Keratinocyte (primary cell): ENCODE results near the gene GATA1. TPM values are rescaled to one million over a fixed set of nuclear protein-coding genes. Genes with fewer than 3 reads are reported as not detected.

Source experiments
- DNase-seq: peaks from one replicate; pipeline ENCODE4 v3.0.0-alpha.2; 2011; ENCODE audit warnings: low read depth, missing footprints, low spot score
- FAIRE-seq: peaks from 2 replicates; lab custom pipeline; 2011; peaks lifted over from hg19 to GRCh38; lab: Jason Lieb, UNC
- H2AFZ ChIP-seq: 2 replicates; pipeline ENCODE4 v1.6.0; 2012; ENCODE audit warnings: low read length, control low read depth, inconsistent platforms; ENCODE audit not compliant: control insufficient read depth
- H3K27ac ChIP-seq: 2 replicates; pipeline ENCODE4 v1.5.1; 2011; ENCODE audit warnings: low read length; ENCODE audit not compliant: control insufficient read depth, insufficient read depth
- H3K27me3 ChIP-seq: 3 replicates; pipeline ENCODE4 v1.6.0; 2011; ENCODE audit warnings: low read length; ENCODE audit not compliant: control insufficient read depth, insufficient read depth; ENCODE audit errors: extremely low read depth
- H3K36me3 ChIP-seq, 2 experiments: 2 replicates in 1 of 2; 3 replicates in 1 of 2; pipeline ENCODE4 v1.5.1; 2011; ENCODE audit warnings: low read length in 2 of 2, mild to moderate bottlenecking in 1 of 2; ENCODE audit not compliant: control insufficient read depth in 2 of 2, insufficient read depth in 2 of 2; ENCODE audit errors: extremely low read depth in 1 of 2
- H3K4me1 ChIP-seq: 3 replicates; pipeline ENCODE4 v1.5.1; 2011; ENCODE audit warnings: low read length; ENCODE audit not compliant: control insufficient read depth, insufficient read depth; ENCODE audit errors: extremely low read depth
- H3K4me2 ChIP-seq: 3 replicates; pipeline ENCODE4 v1.6.0; 2011; ENCODE audit warnings: low read depth, low read length; ENCODE audit not compliant: control insufficient read depth, insufficient read depth; ENCODE audit errors: extremely low read depth
- H3K4me3 ChIP-seq, 3 experiments: fragments of 200-600 bp in 1 of 3; sonication (generic) in 1 of 3; 2 replicates in 2 of 3; 3 replicates in 1 of 3; pipeline ENCODE4 v1.5.1; 2011 to 2016; ENCODE audit warnings: low read length in 3 of 3, mild to moderate bottlenecking in 3 of 3, control low read depth in 2 of 3, inconsistent platforms in 1 of 3, low read depth in 1 of 3, mixed read lengths in 1 of 3, mixed run types in 1 of 3, moderate library complexity in 1 of 3; ENCODE audit not compliant: control insufficient read depth in 2 of 3, insufficient read depth in 2 of 3; ENCODE audit errors: extremely low read depth in 1 of 3
- H3K79me2 ChIP-seq: 2 replicates; pipeline ENCODE4 v1.6.0; 2012; ENCODE audit warnings: low read length; ENCODE audit not compliant: control insufficient read depth, insufficient read depth
- H3K9ac ChIP-seq: 3 replicates; pipeline ENCODE4 v1.6.0; 2011; ENCODE audit warnings: low read length; ENCODE audit not compliant: control insufficient read depth, insufficient read depth; ENCODE audit errors: extremely low read depth
- H3K9me1 ChIP-seq: 3 replicates; pipeline ENCODE4 v1.6.0; 2011; ENCODE audit warnings: low read length; ENCODE audit not compliant: control insufficient read depth, insufficient read depth; ENCODE audit errors: extremely low read depth
- H3K9me3 ChIP-seq: 2 replicates; pipeline ENCODE4 v1.5.1; 2012; ENCODE audit warnings: low read depth, low read length; ENCODE audit not compliant: control insufficient read depth
- H4K20me1 ChIP-seq: 3 replicates; pipeline ENCODE4 v1.6.0; 2011; ENCODE audit warnings: low read length; ENCODE audit not compliant: control insufficient read depth, insufficient read depth; ENCODE audit errors: extremely low read depth
- EZH2 ChIP-seq: IDR thresholded peaks from one replicate; pipeline ENCODE4 v1.6.1; 2012; ENCODE audit warnings: inconsistent platforms, mild to moderate bottlenecking, low read length, moderate library complexity
- dilution Hi-C: fragments of 300-500 bp; cut with MboI; formaldehyde crosslinking; loops from one replicate; pipeline ENCODE4 v1.7.0; 2020; ENCODE audit warnings: low sequenced_read_pairs; ENCODE audit not compliant: extremely low pct_ligation_motif_present
- polyA plus RNA-seq, 5 experiments: library from polyadenylated mRNA; depleted of rRNA in 3 of 5; stranded (reverse) in 3 of 5; stranded (forward) in 1 of 5; unstranded in 1 of 5; fragments of >200 nt; gene quantifications; 1 replicate in 1 of 5; 2 replicates in 3 of 5; 3 replicates in 1 of 5; pipeline versions ENCODE4 v1.2.1 to v1.2.3, GENCODE V29; 2011 to 2012; ENCODE audit warnings: missing spikeins in 2 of 5, low read depth in 1 of 5, low replicate concordance in 1 of 5
- TF ChIP-seq, protein P1 (sequence below), 3 experiments: IDR thresholded peaks in 1 of 3; conservative IDR thresholded peaks in 1 of 3; optimal IDR thresholded peaks in 1 of 3; 2 replicates in 2 of 3; 3 replicates in 1 of 3; pipeline versions ENCODE3 to v1.5.1; 2011; ENCODE audit warnings: low read length in 3 of 3, mild to moderate bottlenecking in 3 of 3, moderate library complexity in 2 of 3, control low read depth in 1 of 3, inconsistent platforms in 1 of 3; ENCODE audit not compliant: insufficient read depth in 2 of 3; ENCODE audit errors: extremely low read depth in 1 of 3

GATA1 gene
- polyA plus RNA-seq, 1 donor (not counting 4 experiments of a cell fraction or from before 2014, with no cell fraction given): not detected

DNA sequence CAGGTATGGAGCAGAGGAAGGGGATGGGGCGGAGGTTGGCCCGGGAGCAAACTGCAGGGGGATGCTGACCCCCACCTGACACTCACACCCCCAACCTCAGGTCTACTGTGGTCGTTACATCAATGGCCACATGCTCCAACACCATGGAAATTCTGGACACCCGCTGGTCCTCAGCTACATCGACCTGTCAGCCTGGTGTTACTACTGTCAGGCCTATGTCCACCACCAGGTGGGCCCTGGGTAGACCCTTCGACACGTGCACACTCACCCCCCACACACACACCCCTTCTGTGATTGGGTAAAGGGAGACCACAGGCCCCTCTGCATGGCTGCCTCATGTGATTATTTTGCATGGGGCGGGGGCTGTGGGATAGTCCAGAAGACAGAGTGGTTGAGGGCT lies 37.7 kb downstream of the GATA1 start:
- Histone ChIP-seq H3K27me3 (no peaks in the 10 kb centered on the region), H4K20me1 (no peaks in the 10 kb centered on the region), H3K9me3 (no peaks in the 10 kb centered on the region), H3K36me3 (no peaks in the 10 kb centered on the region), H2AFZ (no peak overlapping the region), H3K79me2 (no peaks in the 10 kb centered on the region), H3K9ac (no peak overlapping the region), H3K4me3 (no peak overlapping the region), H3K4me1 (no peaks in the 10 kb centered on the region), H3K27ac (no peak overlapping the region), H3K4me2 (no peak overlapping the region), H3K9me1 (no peaks in the 10 kb centered on the region)
- FAIRE-seq: no peak
- dilution Hi-C loops: no loop called here
- no peak for TF ChIP-seq EZH2
- TF ChIP-seq, protein P1, sequence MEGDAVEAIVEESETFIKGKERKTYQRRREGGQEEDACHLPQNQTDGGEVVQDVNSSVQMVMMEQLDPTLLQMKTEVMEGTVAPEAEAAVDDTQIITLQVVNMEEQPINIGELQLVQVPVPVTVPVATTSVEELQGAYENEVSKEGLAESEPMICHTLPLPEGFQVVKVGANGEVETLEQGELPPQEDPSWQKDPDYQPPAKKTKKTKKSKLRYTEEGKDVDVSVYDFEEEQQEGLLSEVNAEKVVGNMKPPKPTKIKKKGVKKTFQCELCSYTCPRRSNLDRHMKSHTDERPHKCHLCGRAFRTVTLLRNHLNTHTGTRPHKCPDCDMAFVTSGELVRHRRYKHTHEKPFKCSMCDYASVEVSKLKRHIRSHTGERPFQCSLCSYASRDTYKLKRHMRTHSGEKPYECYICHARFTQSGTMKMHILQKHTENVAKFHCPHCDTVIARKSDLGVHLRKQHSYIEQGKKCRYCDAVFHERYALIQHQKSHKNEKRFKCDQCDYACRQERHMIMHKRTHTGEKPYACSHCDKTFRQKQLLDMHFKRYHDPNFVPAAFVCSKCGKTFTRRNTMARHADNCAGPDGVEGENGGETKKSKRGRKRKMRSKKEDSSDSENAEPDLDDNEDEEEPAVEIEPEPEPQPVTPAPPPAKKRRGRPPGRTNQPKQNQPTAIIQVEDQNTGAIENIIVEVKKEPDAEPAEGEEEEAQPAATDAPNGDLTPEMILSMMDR (optimal IDR thresholded peaks at IDR 0.05 in 1 of 3, IDR thresholded peaks at IDR 0.05 in 1 of 3, conservative IDR thresholded peaks at IDR 0.05 in 1 of 3; ENCODE audit: extremely low read depth in 1 of 3, insufficient read depth in 2 of 3, low read length in 3 of 3): no peak
- DNase-seq: no peak

DNA sequence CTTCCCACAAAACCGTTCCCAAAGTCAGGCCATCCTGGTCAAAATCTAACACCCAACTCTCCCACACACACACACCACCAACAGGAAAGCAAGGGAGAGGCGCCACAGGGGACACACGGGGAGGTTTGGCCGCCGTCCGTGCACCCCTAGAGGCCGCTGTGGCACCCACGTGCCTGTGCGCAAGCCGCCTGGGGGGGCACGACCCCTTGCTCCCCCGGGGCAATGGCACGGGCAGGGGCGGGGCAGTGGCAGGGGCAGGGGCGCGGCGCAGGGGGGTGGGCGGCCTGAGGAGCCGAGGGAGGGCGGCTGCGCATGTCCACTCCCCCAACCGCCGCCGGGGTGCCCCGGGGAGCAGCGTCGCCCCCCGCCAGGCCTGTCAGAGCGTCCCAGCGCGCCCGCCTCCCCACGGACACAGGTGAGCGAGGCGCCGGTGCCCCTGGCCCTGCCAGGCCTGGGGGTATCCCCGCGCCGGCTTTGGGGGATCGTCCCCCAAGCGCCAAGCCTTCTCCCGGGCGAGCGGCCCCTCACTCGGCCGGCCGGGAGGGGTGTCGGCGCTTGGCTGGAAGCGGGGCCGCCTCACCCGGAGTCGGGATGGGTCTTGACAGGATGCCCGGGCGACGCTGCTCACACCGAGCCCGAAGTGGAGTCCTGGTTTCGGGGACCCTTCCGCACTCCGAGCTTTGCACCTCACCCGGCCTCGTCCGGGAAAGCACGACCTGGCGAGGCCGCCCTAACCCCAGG lies 39.9 kb downstream of the GATA1 start, which contains the start of gene ERAS:
Gene ERAS (plus strand): TSS at position 379 of the 741 bp plus-strand sequence. CDS start 2,611 bp downstream, outside the sequence.
- no peak within 1 kb of the TSS for H3K9ac ChIP-seq
- H3K79me2 ChIP-seq: no peaks in the 10 kb centered on the region
- FAIRE-seq: no peak
- H3K4me2 ChIP-seq: no peak within 1 kb of the TSS
- TF ChIP-seq EZH2: no peak
- TF ChIP-seq, protein P1 (optimal IDR thresholded peaks at IDR 0.05 in 1 of 3, IDR thresholded peaks at IDR 0.05 in 1 of 3, conservative IDR thresholded peaks at IDR 0.05 in 1 of 3; ENCODE audit: extremely low read depth in 1 of 3, insufficient read depth in 2 of 3, low read length in 3 of 3): no peak
- H3K27ac ChIP-seq: no peak within 1 kb of the TSS
- H3K9me3 ChIP-seq: no peaks in the 10 kb centered on the region
- no peak for DNase-seq
- peaks cover under 1% of the 10 kb centered on the region for H3K27me3 ChIP-seq
- H3K9me1 ChIP-seq: no peaks in the 10 kb centered on the region
- no peak within 1 kb of the TSS for H2AFZ ChIP-seq
- H3K4me1 ChIP-seq: no peaks in the 10 kb centered on the region
- no peak within 1 kb of the TSS for H3K4me3 ChIP-seq
- no peaks in the 10 kb centered on the region for H3K36me3 ChIP-seq
- dilution Hi-C loops: no loop called here
- H4K20me1 ChIP-seq: no peaks in the 10 kb centered on the region
